GM23338 (cell line): ENCODE data around the gene BIN1. TPM values are rescaled to one million over a fixed set of nuclear protein-coding genes. Genes with fewer than 3 reads are reported as not detected.
A peak's percentile ranks its signal among the peaks of the same experiment; 100 is the strongest.

Source experiments
- ATAC-seq: fragments of 200-7000 bp; cut with Tn5 transposase; 3 replicates; pipeline ENCODE4 v1.9.1; 2020
- DNase-seq: peaks from one replicate; pipeline ENCODE4 v3.0.0-alpha.2; 2015; ENCODE audit warnings: low spot score
- H2AFZ ChIP-seq: fragments of 200-600 bp; sonication (generic); 2 replicates; pipeline ENCODE4 v1.8.0; 2016; ENCODE audit warnings: antibody characterized with exemption, mild to moderate bottlenecking, moderate library complexity
- H3F3A ChIP-seq: fragments of 200-600 bp; sonication (generic); replicated peaks from 2 replicates; pipeline ENCODE4 v1.8.0; 2017; ENCODE audit warnings: antibody characterized with exemption, mixed run types, low read depth
- H3K27ac ChIP-seq: fragments of 200-600 bp; sonication (generic); 2 replicates; pipeline ENCODE4 v1.6.1; 2016; ENCODE audit warnings: low read depth
- H3K27me3 ChIP-seq: fragments of 200-600 bp; sonication (generic); 2 replicates; pipeline ENCODE4 v1.8.0; 2016; ENCODE audit warnings: mild to moderate bottlenecking, mixed run types, moderate library complexity; ENCODE audit not compliant: insufficient read depth
- H3K36me3 ChIP-seq: fragments of 200-600 bp; sonication (generic); 2 replicates; pipeline ENCODE4 v1.8.0; 2016; ENCODE audit warnings: mild to moderate bottlenecking; ENCODE audit not compliant: insufficient read depth
- H3K4me1 ChIP-seq: fragments of 200-600 bp; sonication (generic); 2 replicates; pipeline ENCODE4 v1.8.0; 2016; ENCODE audit warnings: mild to moderate bottlenecking, moderate library complexity; ENCODE audit not compliant: insufficient read depth
- H3K4me2 ChIP-seq: fragments of 200-600 bp; sonication (generic); 2 replicates; pipeline ENCODE4 v1.7.1; 2017; ENCODE audit warnings: mixed run types
- H3K4me3 ChIP-seq: fragments of 200-600 bp; sonication (generic); 2 replicates; pipeline ENCODE4 v1.6.1; 2016; ENCODE audit warnings: mixed run types
- H3K79me2 ChIP-seq: fragments of 200-600 bp; sonication (generic); replicated peaks from 2 replicates; pipeline ENCODE4 v1.8.0; 2017; ENCODE audit warnings: mild to moderate bottlenecking; ENCODE audit not compliant: insufficient read depth
- H3K9me2 ChIP-seq: fragments of 200-600 bp; sonication (generic); 2 replicates; pipeline ENCODE4 v1.8.0; 2017; ENCODE audit not compliant: insufficient read depth
- H4K20me1 ChIP-seq: fragments of 200-600 bp; sonication (generic); replicated peaks from 2 replicates; pipeline ENCODE4 v1.8.0; 2017; ENCODE audit warnings: mild to moderate bottlenecking; ENCODE audit not compliant: insufficient read depth
- H3K27ac Mint-ChIP-seq: 2 replicates; pipeline ENCODE4 v1.8.0; 2020; ENCODE audit warnings: inconsistent platforms, mild to moderate bottlenecking, moderate library complexity, mixed read lengths
- H3K27me3 Mint-ChIP-seq: 3 replicates; pipeline ENCODE4 v1.8.0; 2022; ENCODE audit warnings: low read depth, mild to moderate bottlenecking, moderate library complexity, mixed read lengths, inconsistent platforms; ENCODE audit not compliant: insufficient read depth, poor library complexity
- H3K36me3 Mint-ChIP-seq: 3 replicates; pipeline ENCODE4 v1.8.0; 2021; ENCODE audit warnings: low read depth, mild to moderate bottlenecking, inconsistent platforms, moderate library complexity, mixed read lengths
- H3K4me1 Mint-ChIP-seq: 3 replicates; pipeline ENCODE4 v1.8.0; 2020; ENCODE audit warnings: mild to moderate bottlenecking, inconsistent platforms, mixed read lengths
- H3K4me3 Mint-ChIP-seq: 3 replicates; pipeline ENCODE4 v1.8.0; 2021; ENCODE audit warnings: moderate library complexity, mild to moderate bottlenecking, inconsistent platforms, mixed read lengths
- H3K9me3 Mint-ChIP-seq: 3 replicates; pipeline ENCODE4 v1.8.0; 2020; ENCODE audit warnings: moderate library complexity, mild to moderate bottlenecking, inconsistent platforms, mixed read lengths
- CTCF ChIP-seq, 2 experiments: fragments of 200-600 bp in 1 of 2; sonication (generic) in 1 of 2; conservative IDR thresholded peaks; 2 replicates each; pipeline versions ENCODE4 v1.5.1 to v1.6.1; 2016 to 2017; ENCODE audit warnings: antibody characterized with exemption in 2 of 2, low read depth in 2 of 2, mild to moderate bottlenecking in 2 of 2, moderate library complexity in 1 of 2
- POLR2AphosphoS5 ChIP-seq: IDR thresholded peaks from 2 replicates; pipeline ENCODE4 v1.6.1; 2016; ENCODE audit warnings: antibody characterized with exemption, low read depth
- STAT1 ChIP-seq: IDR thresholded peaks from one replicate; pipeline ENCODE4 v1.6.1; 2016; ENCODE audit warnings: antibody characterized with exemption; ENCODE audit not compliant: unreplicated experiment
- ZNF114 ChIP-seq: fragments of 250-450 bp; sonication (Bioruptor Pico); IDR thresholded peaks from 2 replicates; pipeline ENCODE4 v1.5.0; 2020; ENCODE audit warnings: mild to moderate bottlenecking, moderate library complexity
- ZNF331 ChIP-seq: fragments of 250-450 bp; sonication (Bioruptor Pico); IDR thresholded peaks from 2 replicates; pipeline ENCODE4 v1.5.0; 2020; ENCODE audit warnings: low read depth, mild to moderate bottlenecking, moderate library complexity
- polyA plus RNA-seq: library from polyadenylated mRNA; unstranded; fragments of >200 nt; fragmentation: Nextera tagmentation; extraction: Ambion mirVana; gene quantifications from 2 replicates; pipeline ENCODE4 v1.2.1, GENCODE V29; 2016
- total RNA-seq: library from RNA; depleted of rRNA; stranded (reverse); fragments of >200 nt; shearing (Covaris generic); gene quantifications from 2 replicates; pipeline ENCODE4 v1.2.3, GENCODE V29; 2014
- TF ChIP-seq, protein P1 (sequence below): IDR thresholded peaks from 2 replicates; pipeline ENCODE4 v1.6.1; 2016; ENCODE audit warnings: antibody characterized with exemption
- TF ChIP-seq, protein P2 (sequence below): fragments of 250-450 bp; sonication (Bioruptor Pico); IDR thresholded peaks from 2 replicates; pipeline ENCODE4 v1.5.0; 2020; ENCODE audit warnings: mild to moderate bottlenecking, moderate library complexity

The BIN1 gene
- total and polyA plus RNA-seq, 2 experiments from 2014 or later = 30.1 to 56.4 TPM

GRCh38 chr2:127080938-127081755 lies 25.8 kb downstream of the BIN1 start:
- Histone ChIP-seq H3F3A (no peaks in the 10 kb centered on the region), H3K9me2 (no peaks in the 10 kb centered on the region), H3K79me2 (peaks cover 23% of the 10 kb centered on the region), H3K27me3 (no peaks in the 10 kb centered on the region), H3K4me3 (no peak overlapping the region), H3K4me2 (no peak overlapping the region), H3K27ac (no peak overlapping the region), H2AFZ (no peak overlapping the region), H3K36me3 (no peaks in the 10 kb centered on the region), H4K20me1 (no peaks in the 10 kb centered on the region), H3K4me1 (peaks cover 12% of the 10 kb centered on the region; the same call in 1 of the 2 replicates)
- peak; percentile 37 for ATAC-seq
- no peaks in the 10 kb centered on the region; the same call in 2 of the 3 replicates for H3K9me3 Mint-ChIP-seq
- DNase-seq = no peak
- H3K27ac Mint-ChIP-seq = no peak overlapping the region; the same call in 1 of the 2 replicates
- peaks cover 54% of the 10 kb centered on the region for H3K4me1 Mint-ChIP-seq
- TF ChIP-seq STAT1 (no peak), ZNF331 (CRISPR knock-in tag) (no peak), POLR2AphosphoS5 (no peak), CTCF (conservative IDR thresholded peaks at IDR 0.05; ENCODE audit: low read depth in 2 of 2) (no peak), ZNF114 (CRISPR knock-in tag) (no peak)
- TF ChIP-seq, protein P1, sequence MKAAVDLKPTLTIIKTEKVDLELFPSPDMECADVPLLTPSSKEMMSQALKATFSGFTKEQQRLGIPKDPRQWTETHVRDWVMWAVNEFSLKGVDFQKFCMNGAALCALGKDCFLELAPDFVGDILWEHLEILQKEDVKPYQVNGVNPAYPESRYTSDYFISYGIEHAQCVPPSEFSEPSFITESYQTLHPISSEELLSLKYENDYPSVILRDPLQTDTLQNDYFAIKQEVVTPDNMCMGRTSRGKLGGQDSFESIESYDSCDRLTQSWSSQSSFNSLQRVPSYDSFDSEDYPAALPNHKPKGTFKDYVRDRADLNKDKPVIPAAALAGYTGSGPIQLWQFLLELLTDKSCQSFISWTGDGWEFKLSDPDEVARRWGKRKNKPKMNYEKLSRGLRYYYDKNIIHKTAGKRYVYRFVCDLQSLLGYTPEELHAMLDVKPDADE = no peak
- TF ChIP-seq, protein P2, sequence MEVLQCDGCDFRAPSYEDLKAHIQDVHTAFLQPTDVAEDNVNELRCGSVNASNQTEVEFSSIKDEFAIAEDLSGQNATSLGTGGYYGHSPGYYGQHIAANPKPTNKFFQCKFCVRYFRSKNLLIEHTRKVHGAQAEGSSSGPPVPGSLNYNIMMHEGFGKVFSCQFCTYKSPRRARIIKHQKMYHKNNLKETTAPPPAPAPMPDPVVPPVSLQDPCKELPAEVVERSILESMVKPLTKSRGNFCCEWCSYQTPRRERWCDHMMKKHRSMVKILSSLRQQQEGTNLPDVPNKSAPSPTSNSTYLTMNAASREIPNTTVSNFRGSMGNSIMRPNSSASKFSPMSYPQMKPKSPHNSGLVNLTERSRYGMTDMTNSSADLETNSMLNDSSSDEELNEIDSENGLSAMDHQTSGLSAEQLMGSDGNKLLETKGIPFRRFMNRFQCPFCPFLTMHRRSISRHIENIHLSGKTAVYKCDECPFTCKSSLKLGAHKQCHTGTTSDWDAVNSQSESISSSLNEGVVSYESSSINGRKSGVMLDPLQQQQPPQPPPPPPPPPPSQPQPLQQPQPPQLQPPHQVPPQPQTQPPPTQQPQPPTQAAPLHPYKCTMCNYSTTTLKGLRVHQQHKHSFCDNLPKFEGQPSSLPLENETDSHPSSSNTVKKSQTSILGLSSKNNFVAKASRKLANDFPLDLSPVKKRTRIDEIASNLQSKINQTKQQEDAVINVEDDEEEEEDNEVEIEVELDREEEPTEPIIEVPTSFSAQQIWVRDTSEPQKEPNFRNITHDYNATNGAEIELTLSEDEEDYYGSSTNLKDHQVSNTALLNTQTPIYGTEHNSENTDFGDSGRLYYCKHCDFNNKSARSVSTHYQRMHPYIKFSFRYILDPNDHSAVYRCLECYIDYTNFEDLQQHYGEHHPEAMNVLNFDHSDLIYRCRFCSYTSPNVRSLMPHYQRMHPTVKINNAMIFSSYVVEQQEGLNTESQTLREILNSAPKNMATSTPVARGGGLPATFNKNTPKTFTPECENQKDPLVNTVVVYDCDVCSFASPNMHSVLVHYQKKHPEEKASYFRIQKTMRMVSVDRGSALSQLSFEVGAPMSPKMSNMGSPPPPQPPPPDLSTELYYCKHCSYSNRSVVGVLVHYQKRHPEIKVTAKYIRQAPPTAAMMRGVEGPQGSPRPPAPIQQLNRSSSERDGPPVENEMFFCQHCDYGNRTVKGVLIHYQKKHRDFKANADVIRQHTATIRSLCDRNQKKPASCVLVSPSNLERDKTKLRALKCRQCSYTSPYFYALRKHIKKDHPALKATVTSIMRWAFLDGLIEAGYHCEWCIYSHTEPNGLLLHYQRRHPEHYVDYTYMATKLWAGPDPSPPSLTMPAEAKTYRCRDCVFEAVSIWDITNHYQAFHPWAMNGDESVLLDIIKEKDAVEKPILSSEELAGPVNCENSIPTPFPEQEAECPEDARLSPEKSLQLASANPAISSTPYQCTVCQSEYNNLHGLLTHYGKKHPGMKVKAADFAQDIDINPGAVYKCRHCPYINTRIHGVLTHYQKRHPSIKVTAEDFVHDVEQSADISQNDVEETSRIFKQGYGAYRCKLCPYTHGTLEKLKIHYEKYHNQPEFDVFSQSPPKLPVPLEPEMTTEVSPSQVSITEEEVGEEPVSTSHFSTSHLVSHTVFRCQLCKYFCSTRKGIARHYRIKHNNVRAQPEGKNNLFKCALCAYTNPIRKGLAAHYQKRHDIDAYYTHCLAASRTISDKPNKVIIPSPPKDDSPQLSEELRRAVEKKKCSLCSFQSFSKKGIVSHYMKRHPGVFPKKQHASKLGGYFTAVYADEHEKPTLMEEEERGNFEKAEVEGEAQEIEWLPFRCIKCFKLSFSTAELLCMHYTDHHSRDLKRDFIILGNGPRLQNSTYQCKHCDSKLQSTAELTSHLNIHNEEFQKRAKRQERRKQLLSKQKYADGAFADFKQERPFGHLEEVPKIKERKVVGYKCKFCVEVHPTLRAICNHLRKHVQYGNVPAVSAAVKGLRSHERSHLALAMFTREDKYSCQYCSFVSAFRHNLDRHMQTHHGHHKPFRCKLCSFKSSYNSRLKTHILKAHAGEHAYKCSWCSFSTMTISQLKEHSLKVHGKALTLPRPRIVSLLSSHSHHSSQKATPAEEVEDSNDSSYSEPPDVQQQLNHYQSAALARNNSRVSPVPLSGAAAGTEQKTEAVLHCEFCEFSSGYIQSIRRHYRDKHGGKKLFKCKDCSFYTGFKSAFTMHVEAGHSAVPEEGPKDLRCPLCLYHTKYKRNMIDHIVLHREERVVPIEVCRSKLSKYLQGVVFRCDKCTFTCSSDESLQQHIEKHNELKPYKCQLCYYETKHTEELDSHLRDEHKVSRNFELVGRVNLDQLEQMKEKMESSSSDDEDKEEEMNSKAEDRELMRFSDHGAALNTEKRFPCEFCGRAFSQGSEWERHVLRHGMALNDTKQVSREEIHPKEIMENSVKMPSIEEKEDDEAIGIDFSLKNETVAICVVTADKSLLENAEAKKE = no peak
- peaks cover 16% of the 10 kb centered on the region for H3K27me3 Mint-ChIP-seq
- no peak overlapping the region for H3K4me3 Mint-ChIP-seq
- H3K36me3 Mint-ChIP-seq = no peaks in the 10 kb centered on the region; the same call in 2 of the 3 replicates
